CD8-positive, alpha-beta memory T cell (primary cell): Measurements from ENCODE around the gene ERFL. TPM values are rescaled to one million over a fixed set of nuclear protein-coding genes. Genes with fewer than 3 reads are reported as not detected.
A peak's percentile ranks its signal among the peaks of the same experiment; 100 is the strongest.
"Not testable (repeated sequence)": the region's sequence is repeated elsewhere in the genome, so short reads cannot be mapped to it uniquely, and the experiment has no call there.

ENCODE experiments used
- CTCF ChIA-PET: fragments of 350-600 bp; sonication (Branson Sonifier 250); formaldehyde crosslinking; loops from one replicate; lab custom pipeline; 2021; ENCODE audit warnings: antibody characterized with exemption; lab: Charles Lee
- POLR2A ChIA-PET: fragments of 350-600 bp; sonication (Branson Sonifier 250); formaldehyde crosslinking; loops from one replicate; lab custom pipeline; 2021; ENCODE audit warnings: antibody characterized with exemption; lab: Charles Lee
- DNase-seq, 5 donors: peaks; one replicate each; pipeline versions ENCODE4 v3.0.0 to v3.0.0-alpha.2; 2020 to 2022; ENCODE audit warnings: mixed read lengths in 1 of 5
- H3K27ac ChIP-seq: one replicate; pipeline ENCODE4 v1.7.0; 2013; ENCODE audit warnings: low read depth, mild to moderate bottlenecking, low read length, moderate library complexity
- H3K27me3 ChIP-seq: 2 replicates; pipeline ENCODE4 v1.7.0; 2013; ENCODE audit warnings: low read length, mild to moderate bottlenecking; ENCODE audit not compliant: insufficient read depth, poor library complexity, severe bottlenecking
- H3K36me3 ChIP-seq: 2 replicates; pipeline ENCODE4 v1.7.0; 2013; ENCODE audit warnings: mild to moderate bottlenecking, low read length, moderate library complexity; ENCODE audit not compliant: insufficient read depth
- H3K4me1 ChIP-seq: 2 replicates; pipeline ENCODE4 v1.7.0; 2013; ENCODE audit warnings: mild to moderate bottlenecking, low read length, moderate library complexity; ENCODE audit not compliant: insufficient read depth
- H3K4me3 ChIP-seq: 2 replicates; pipeline ENCODE4 v1.7.0; 2013; ENCODE audit warnings: mild to moderate bottlenecking, low read length
- H3K9me3 ChIP-seq: 2 replicates; pipeline ENCODE4 v1.7.0; 2013; ENCODE audit warnings: mild to moderate bottlenecking, low read length
- H3K27ac Mint-ChIP-seq, 8 donors: one replicate each; pipeline ENCODE4 v1.8.0; 2020 to 2021; ENCODE audit warnings: mixed read lengths in 8 of 8, mild to moderate bottlenecking in 6 of 8, inconsistent platforms in 3 of 8, moderate library complexity in 3 of 8
- H3K27me3 Mint-ChIP-seq, 2 donors: one replicate each; pipeline ENCODE4 v1.8.0; 2020 to 2021; ENCODE audit warnings: mixed read lengths in 2 of 2, mild to moderate bottlenecking in 1 of 2, moderate library complexity in 1 of 2
- H3K36me3 Mint-ChIP-seq, 3 donors: one replicate each; pipeline ENCODE4 v1.8.0; 2020 to 2021; ENCODE audit warnings: mixed read lengths in 3 of 3, inconsistent platforms in 1 of 3, mild to moderate bottlenecking in 1 of 3
- H3K4me1 Mint-ChIP-seq, 3 donors: one replicate each; pipeline ENCODE4 v1.8.0; 2020 to 2021; ENCODE audit warnings: mixed read lengths in 3 of 3, inconsistent platforms in 1 of 3, mild to moderate bottlenecking in 1 of 3
- H3K4me3 Mint-ChIP-seq, 7 donors: one replicate each; pipeline ENCODE4 v1.8.0; 2020 to 2021; ENCODE audit warnings: mixed read lengths in 7 of 7, mild to moderate bottlenecking in 6 of 7, moderate library complexity in 4 of 7, inconsistent platforms in 2 of 7
- H3K9me3 Mint-ChIP-seq, 5 donors: one replicate each; pipeline ENCODE4 v1.8.0; 2020 to 2022; ENCODE audit warnings: mixed read lengths in 5 of 5, mild to moderate bottlenecking in 3 of 5, moderate library complexity in 2 of 5, inconsistent platforms in 1 of 5
- polyA plus RNA-seq: library from polyadenylated mRNA; unstranded; fragments of 300-500 nt; fragmentation: Illumina TruSeq; gene quantifications from one replicate; pipeline ENCODE4 v1.2.3, GENCODE V29; 2021
- total RNA-seq, 2 experiments: library from RNA; stranded (reverse); gene quantifications; one replicate each; pipeline ENCODE4 v1.2.3, GENCODE V29; 2021

The ERFL gene
- total and polyA plus RNA-seq, 3 experiments from 2014 or later = 1.3 to 1.4 TPM; not detected in 1

- Mint-ChIP-seq H3K27ac (peak overlapping the region; percentile 68 to 99 (median 87)), H3K36me3 (peaks cover 0 to 18% (median 0%) of the 10 kb centered on the region in 3 donors), H3K27me3 (no peaks in the 10 kb centered on the region), H3K4me3 (peak overlapping the region in 4 of 7 donors; percentile 47 to 84 (median 68)), H3K9me3 (no peaks in the 10 kb centered on the region), H3K4me1 (peaks cover 50 to 72% (median 58%) of the 10 kb centered on the region in 3 donors)
- peaks cover 76% of the 10 kb centered on the region for H3K4me1 ChIP-seq
- H3K4me3 ChIP-seq = no peak overlapping the region
- no peak for DNase-seq
- H3K9me3 ChIP-seq = no peaks in the 10 kb centered on the region
- H3K36me3 ChIP-seq = no peaks in the 10 kb centered on the region
- H3K27ac ChIP-seq = no peak overlapping the region
- POLR2A ChIA-PET = interaction anchor here (0.6 kb wide), 1 partner anchor 90 kb away, joined by 3 read pairs; no protein-coding TSS in a partner anchor
- CTCF ChIA-PET = interaction anchor here (1.1 kb wide), 1 partner anchor 20 kb away, joined by 4 read pairs; the partner anchor contains the start of gene RPS19
- no peaks in the 10 kb centered on the region for H3K27me3 ChIP-seq
These were observed 48.5 kb downstream of the ERFL start for GRCh38 chr19:41879670-41880328.

DNA sequence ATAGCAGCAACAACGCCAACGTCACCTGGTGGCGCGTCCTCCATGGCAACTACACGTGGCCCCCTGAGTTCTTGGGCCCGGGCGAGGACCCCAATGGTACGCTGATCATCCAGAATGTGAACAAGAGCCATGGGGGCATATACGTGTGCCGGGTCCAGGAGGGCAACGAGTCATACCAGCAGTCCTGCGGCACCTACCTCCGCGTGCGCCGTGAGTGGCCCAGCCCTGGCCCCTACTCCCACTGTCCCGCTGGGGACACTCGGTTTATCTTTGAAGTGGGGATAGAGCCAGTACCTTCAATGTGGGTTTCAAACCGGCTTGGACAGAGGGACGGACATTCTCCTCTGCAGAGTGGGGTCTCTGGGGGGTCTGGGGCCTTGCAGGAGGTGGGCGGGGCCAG, 49.2 kb downstream of the ERFL start:
- ChIA-PET CTCF (no interaction called here), POLR2A (no interaction called here)
- H3K27me3 Mint-ChIP-seq = no peaks in the 10 kb centered on the region
- H3K36me3 Mint-ChIP-seq = peaks cover 0 to 11% (median 0%) of the 10 kb centered on the region in 3 donors
- H3K9me3 Mint-ChIP-seq = no peaks in the 10 kb centered on the region
- no peak for DNase-seq
- H3K27ac Mint-ChIP-seq = peak overlapping the region in 7 of 8 donors; percentile 57 to 100 (median 82)
- H3K9me3 ChIP-seq = no peaks in the 10 kb centered on the region
- no peak overlapping the region for H3K4me3 ChIP-seq
- H3K4me3 Mint-ChIP-seq = peak overlapping the region in 1 of 7 donors; percentile 41
- H3K27ac ChIP-seq = no peak overlapping the region
- no peaks in the 10 kb centered on the region for H3K27me3 ChIP-seq
- peaks cover 81% of the 10 kb centered on the region for H3K4me1 ChIP-seq
- H3K36me3 ChIP-seq = no peaks in the 10 kb centered on the region
- H3K4me1 Mint-ChIP-seq = peaks cover 53 to 75% (median 59%) of the 10 kb centered on the region in 3 donors

- CTCF ChIA-PET = interaction anchor here (1.9 to 16.3 kb wide), 2 partner anchors 9 to 67 kb away, joined by 6 to 227 read pairs; partner anchors contain the start of gene ARHGEF1
- Histone ChIP-seq H3K27ac (peak overlapping the region; percentile 82), H3K36me3 (no peaks in the 10 kb centered on the region), H3K9me3 (no peaks in the 10 kb centered on the region), H3K27me3 (no peaks in the 10 kb centered on the region), H3K4me3 (peak overlapping the region; percentile 49), H3K4me1 (peaks cover 89% of the 10 kb centered on the region)
- no peak for DNase-seq
- H3K4me1 Mint-ChIP-seq = peaks cover 56 to 84% (median 62%) of the 10 kb centered on the region in 3 donors
- POLR2A ChIA-PET = interaction anchor here (8.6 kb wide), 1 partner anchor 10 kb away, joined by 190 read pairs; the partner anchor contains the start of gene ARHGEF1
- H3K9me3 Mint-ChIP-seq = no peaks in the 10 kb centered on the region
- peak overlapping the region in 4 of 7 donors; percentile 50 to 79 (median 68) for H3K4me3 Mint-ChIP-seq
- H3K27me3 Mint-ChIP-seq = no peaks in the 10 kb centered on the region
- H3K27ac Mint-ChIP-seq = peak overlapping the region; percentile 93 to 100 (median 98)
- peaks cover 0 to 3% (median 0%) of the 10 kb centered on the region in 3 donors for H3K36me3 Mint-ChIP-seq
These were observed 50.0 kb downstream of the ERFL start for GRCh38 chr19:41877916-41878905.

GRCh38 chr19:41876847-41877832, 51.1 kb downstream of the ERFL start, which contains the start of gene CD79A:
Gene CD79A, plus strand, starts transcription at chr19:41877279. Its CDS starts 26 bp downstream, at chr19:41877305.
- CTCF ChIA-PET = interaction anchor here (1.9 to 16.3 kb wide), 3 partner anchors 10 to 75 kb away, joined by 6 to 227 read pairs (median 53); partner anchors contain the start of gene ARHGEF1
- DNase-seq = peak in 1 of 5 donors; percentile 49
- no peaks in the 10 kb centered on the region for H3K36me3 ChIP-seq

GRCh38 chr19:41875973-41876372, 52.3 kb downstream of the ERFL start:
- H3K4me3 ChIP-seq = peak overlapping the region; percentile 40
- not testable (repeated sequence) for DNase-seq, H3K36me3 ChIP-seq, H3K9me3 ChIP-seq, H3K27me3 ChIP-seq, H3K27me3 Mint-ChIP-seq, H3K9me3 Mint-ChIP-seq
- peak overlapping the region; percentile 97 to 100 (median 99) for H3K27ac Mint-ChIP-seq
- peaks cover 4 to 10% (median 4%) of the 10 kb centered on the region in 3 donors for H3K36me3 Mint-ChIP-seq
- H3K4me1 ChIP-seq = peaks cover 98% of the 10 kb centered on the region
- H3K4me1 Mint-ChIP-seq = peaks cover 65 to 93% (median 70%) of the 10 kb centered on the region in 3 donors
- ChIA-PET CTCF (interaction anchor here (1.0 to 16.3 kb wide), 11 partner anchors 11 to 82 kb away, joined by 3 to 227 read pairs (median 27); partner anchors contain the start of genes ARHGEF1, ERFL, RABAC1 and RPS19), POLR2A (interaction anchor here (0.7 to 8.6 kb wide), 8 partner anchors 11 to 1906 kb away, joined by 3 to 190 read pairs (median 8); partner anchors contain the start of genes ARHGEF1 and RPS19)
- peak overlapping the region; percentile 69 to 89 (median 77) for H3K4me3 Mint-ChIP-seq
- H3K27ac ChIP-seq = peak overlapping the region; percentile 82

More at GRCh38 chr19:41876847-41877832, 51.1 kb downstream of the ERFL start, which contains the start of gene CD79A:
- Histone ChIP-seq H3K9me3 (no peaks in the 10 kb centered on the region), H3K4me3 (peak within 1 kb of the TSS; percentile 49), H3K27ac (peak within 1 kb of the TSS; percentile 82), H3K27me3 (no peaks in the 10 kb centered on the region), H3K4me1 (peaks cover 95% of the 10 kb centered on the region)
- H3K27me3 Mint-ChIP-seq = no peaks in the 10 kb centered on the region
- H3K36me3 Mint-ChIP-seq = no peaks in the 10 kb centered on the region
- POLR2A ChIA-PET = interaction anchor here (2.2 to 8.6 kb wide), 2 partner anchors 11 to 69 kb away, joined by 19 to 190 read pairs; partner anchors contain the start of gene ARHGEF1
- H3K9me3 Mint-ChIP-seq = no peaks in the 10 kb centered on the region
- H3K4me1 Mint-ChIP-seq = peaks cover 60 to 89% (median 66%) of the 10 kb centered on the region in 3 donors
- peak within 1 kb of the TSS; percentile 23 to 89 (median 71) for H3K4me3 Mint-ChIP-seq
- H3K27ac Mint-ChIP-seq = peak within 1 kb of the TSS; percentile 93 to 100 (median 98)

DNA sequence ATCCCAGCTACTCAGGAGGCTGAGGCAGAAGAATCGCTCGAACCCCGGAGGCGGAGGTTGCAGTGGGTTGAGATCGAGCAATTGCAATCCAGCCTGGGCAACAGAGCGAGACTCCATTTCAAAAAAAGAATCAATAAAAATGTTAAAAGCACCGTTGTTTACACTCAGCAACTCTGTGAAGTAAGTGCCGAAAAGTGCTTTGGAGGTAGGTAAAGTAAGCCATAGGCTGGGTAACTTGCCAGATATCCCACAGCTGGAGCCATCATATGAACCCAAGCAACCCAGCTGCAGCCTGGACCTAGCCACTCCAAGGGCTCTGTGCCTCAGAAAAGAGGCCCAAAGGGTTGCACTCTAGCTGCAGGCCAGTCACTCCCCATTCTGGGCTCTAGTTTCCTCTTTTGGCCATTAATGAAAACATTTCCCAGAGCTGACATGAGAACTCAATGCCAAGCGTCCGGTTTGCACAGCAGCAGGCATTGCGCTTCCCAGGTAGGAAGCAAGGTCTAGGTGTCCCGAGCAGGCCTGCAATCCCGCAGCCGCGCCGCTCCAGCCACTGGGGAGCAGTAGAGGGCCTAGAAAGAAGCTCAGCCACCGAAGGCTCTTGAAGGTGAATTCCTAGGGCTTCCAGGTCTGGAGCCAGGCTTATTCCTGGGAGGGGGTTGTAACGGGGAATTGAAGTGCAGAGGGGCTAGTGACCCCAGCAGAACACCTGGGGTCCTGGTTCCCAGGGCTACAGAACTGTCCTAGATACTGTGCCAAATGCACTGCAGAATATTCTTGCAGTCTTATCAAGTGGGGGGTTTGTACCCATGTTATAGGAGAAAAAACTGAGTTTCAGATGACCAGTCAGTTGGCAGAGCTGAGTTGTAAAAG, 55.2 kb downstream of the ERFL start:
- H3K27ac ChIP-seq = no peak overlapping the region
- DNase-seq = peak; percentile 49 to 79 (median 57)
- H3K4me1 Mint-ChIP-seq = peaks cover 68 to 91% (median 79%) of the 10 kb centered on the region in 3 donors
- H3K27me3 ChIP-seq = no peaks in the 10 kb centered on the region
- peaks cover 25% of the 10 kb centered on the region for H3K36me3 ChIP-seq
- H3K4me3 Mint-ChIP-seq = peak overlapping the region; percentile 35 to 81 (median 64)
- H3K36me3 Mint-ChIP-seq = peaks cover 4 to 37% (median 6%) of the 10 kb centered on the region in 3 donors
- CTCF ChIA-PET = interaction anchor here (1.2 to 16.3 kb wide), 16 partner anchors 9 to 85 kb away, joined by 4 to 227 read pairs (median 16); partner anchors contain the start of genes ARHGEF1, ERFL, RABAC1 and RPS19
- H3K27me3 Mint-ChIP-seq = no peaks in the 10 kb centered on the region
- no peaks in the 10 kb centered on the region for H3K9me3 ChIP-seq
- POLR2A ChIA-PET = interaction anchor here (0.7 to 8.6 kb wide), 16 partner anchors 9 to 86 kb away, joined by 3 to 190 read pairs (median 5); partner anchors contain the start of genes ARHGEF1, RABAC1 and RPS19
- no peak overlapping the region for H3K4me3 ChIP-seq
- no peaks in the 10 kb centered on the region for H3K9me3 Mint-ChIP-seq
- H3K27ac Mint-ChIP-seq = peak overlapping the region; percentile 80 to 99 (median 98)
- peaks cover 100% of the 10 kb centered on the region for H3K4me1 ChIP-seq
